GM12873 (cell line): ENCODE results near the gene BSN.

Experiments used
- CTCF ChIP-seq: IDR thresholded peaks from 2 replicates; pipeline ENCODE4 v1.5.1; 2012; ENCODE audit warnings: low read depth, mild to moderate bottlenecking, moderate library complexity, low read length, control low read depth; ENCODE audit not compliant: insufficient read depth; ENCODE audit errors: missing control alignments

Gene BSN

GRCh38 chr3:49531218-49531617 is 23.1 kb upstream of the BSN start:
- TF ChIP-seq CTCF = no peak

- no peak for TF ChIP-seq CTCF
Measured at GRCh38 chr3:49531715-49532114, 22.6 kb upstream of the BSN start.

- no peak for TF ChIP-seq CTCF
Measured at GRCh38 chr3:49533031-49533430, 21.2 kb upstream of the BSN start.

- TF ChIP-seq CTCF = no peak
Measured at GRCh38 chr3:49533786-49534519, 20.3 kb upstream of the BSN start.

GRCh38 chr3:49534581-49535441 is 19.5 kb upstream of the BSN start:
- TF ChIP-seq CTCF = no peak

GRCh38 chr3:49535971-49536874 is 18.1 kb upstream of the BSN start:
- no peak for TF ChIP-seq CTCF
